Heart left ventricle (tissue), 16 donors: ENCODE data around the gene BAK1. TPM values are rescaled to one million over a fixed set of nuclear protein-coding genes. Genes with fewer than 3 reads are reported as not detected.
"Not testable (repeated sequence)": the region's sequence is repeated elsewhere in the genome, so short reads cannot be mapped to it uniquely, and the experiment has no call there.

ENCODE experiments used
- ATAC-seq, 4 donors: fragments of 200-7000 bp; cut with Tn5 transposase; one replicate each; pipeline ENCODE4 v1.9.1; 2020 to 2022; ENCODE audit warnings: moderate library complexity in 4 of 4, mild to moderate bottlenecking in 3 of 4, moderate number of reproducible peaks in 1 of 4
- DNase-seq, 5 donors: peaks; one replicate each; pipeline ENCODE4 v3.0.0-alpha.2; 2020
- H3K27ac ChIP-seq, 12 donors: fragments of 200-600 bp; sonication (generic) in 4 of 12; one replicate each; pipeline versions ENCODE4 v1.5.0 to v1.8.0; 2016 to 2022; ENCODE audit warnings: mild to moderate bottlenecking in 2 of 12
- H3K27me3 ChIP-seq, 9 donors: fragments of 200-600 bp; sonication (generic) in 2 of 9; one replicate each; pipeline versions ENCODE4 v1.5.1 to v1.8.0; 2016 to 2022; ENCODE audit warnings: mild to moderate bottlenecking in 3 of 9
- H3K36me3 ChIP-seq, 9 donors: fragments of 200-600 bp; sonication (generic) in 2 of 9; one replicate each; pipeline versions ENCODE4 v1.5.0 to v1.8.0; 2018 to 2022; ENCODE audit warnings: mild to moderate bottlenecking in 2 of 9
- H3K4me1 ChIP-seq, 12 donors: fragments of 200-600 bp; sonication (generic) in 4 of 12; one replicate each; pipeline versions ENCODE4 v1.5.0 to v1.8.0; 2016 to 2022; ENCODE audit warnings: mild to moderate bottlenecking in 3 of 12
- H3K4me3 ChIP-seq, 12 donors: fragments of 200-600 bp; sonication (generic) in 4 of 12; one replicate each; pipeline versions ENCODE4 v1.5.0 to v1.8.0; 2017 to 2022; ENCODE audit warnings: mild to moderate bottlenecking in 9 of 12, moderate library complexity in 4 of 12
- H3K9me3 ChIP-seq, 12 donors: fragments of 200-600 bp; sonication (generic) in 4 of 12; one replicate each; pipeline versions ENCODE4 v1.5.0 to v1.8.0; 2016 to 2022; ENCODE audit warnings: mild to moderate bottlenecking in 1 of 12
- POLR2A ChIP-seq, 2 donors: fragments of 450-650 bp; IDR thresholded peaks; one replicate each; pipeline ENCODE4 v1.6.1; 2017; ENCODE audit warnings: antibody characterized with exemption in 2 of 2, mild to moderate bottlenecking in 2 of 2, moderate library complexity in 2 of 2
- WGBS, 4 donors: extraction: QIAGEN DNeasy Blood & Tissue Kit in 2 of 4; methylation state at CpG; one replicate each; pipeline versions ENCODE4 v1.1.5 to v1.1.7; 2013 to 2018; 5-methylcytosine and 5-hydroxymethylcytosine counted together
- intact Hi-C, 10 donors: fragments of 100-400 bp; cut with DNase I; formaldehyde crosslinking; loops; one replicate each; pipeline versions ENCODE4 v1.11.1 to v1.14.2; 2022
- polyA plus RNA-seq, 2 donors: library from polyadenylated mRNA; stranded (reverse); fragments of 200-250 nt; gene quantifications; one replicate each; pipeline ENCODE4 v1.2.3, GENCODE V29; 2013
- total RNA-seq, 9 donors: library from RNA; depleted of rRNA in 2 of 9; stranded (reverse); fragments of >200 nt in 2 of 9; fragmentation: NEBNext Ultra II Directional in 3 of 9; extraction: Animal tissue kit (Norgen Biotek cat#: 25700) in 3 of 9; gene quantifications; one replicate each; pipeline versions ENCODE4 v1.1.0 to v1.2.4, GENCODE V29; 2016 to 2023
- TF ChIP-seq, protein P1 (sequence below), 12 donors: fragments of 200-600 bp; sonication (generic) in 4 of 12; IDR thresholded peaks; one replicate each; pipeline versions ENCODE4 v1.5.0 to v1.8.0; 2018 to 2022; ENCODE audit warnings: antibody characterized with exemption in 12 of 12, mild to moderate bottlenecking in 5 of 12
- donor health status: ischemic (EF 13 %, LVEDD 7.1; RV severe dilation, severe dysfunction).
- donor health status: healthy with polysubstance abuse.
- donor health status: DM: no; HTN: yes; CAD: no.
- donor health status: DM: no; HTN: no; CAD: no.
- donor health status: ischemic (EF 25% LVEDD 6.9; RV normal size, moderate dysfunction).
- donor health status: ischemic (EF 25% LVEDD 5.7; RV mildly dilated, moderate dysfunction).
- donor health status: healthy.
- donor health status: DM: yes; HTN: yes; CAD: no.
- donor health status: ischemic (EF 35%, LVEDD 5.7; RV mildly dilated, moderate dysfunction).
- donor health status: nonischemic (EF 11% LVEDD 7.7; RV severe dilation, severe dysfunction).
- donor health status: DM: yes; HTN: yes; CAD: no.
- donor health status: PGD.
- donor health status: ischemic (EF 29% LVEDD 5.4; RV normal size, mild dysfunction).
- donor health status: nonischemic (EF 23%, LVEDD 6.1; RV moderate dilation, normal function).

BAK1 gene
- total and polyA plus RNA-seq, 11 donors, result 13.9 to 55.3 (median 18.9) TPM

DNA sequence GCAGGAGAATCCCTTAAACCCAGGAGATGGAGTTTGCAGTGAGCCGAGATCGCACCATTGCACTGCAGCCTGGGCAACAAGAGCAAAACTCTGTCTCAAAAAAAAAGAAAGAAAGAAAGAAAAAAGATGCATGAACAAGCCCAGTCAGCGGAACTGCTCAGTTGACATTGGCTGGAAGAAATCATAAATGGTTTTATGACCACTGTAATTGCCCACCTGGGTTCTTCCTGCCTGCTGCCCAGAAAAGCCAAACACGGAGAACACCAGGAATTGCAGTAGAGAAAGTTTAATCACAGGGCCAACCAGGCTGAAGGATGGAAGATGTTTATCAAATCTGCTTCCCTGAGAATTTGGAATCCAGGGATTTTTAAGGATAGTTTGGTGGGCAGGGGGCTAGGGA, 22.7 kb downstream of the BAK1 start:
- intact Hi-C loops, result loop anchor here in 1 of 10 donors (1.0 kb wide), 1 partner anchor 13 kb away; no protein-coding TSS in a partner anchor
- TF ChIP-seq POLR2A (IDR thresholded peaks at IDR 0.05), result no peak
- TF ChIP-seq, protein P1, sequence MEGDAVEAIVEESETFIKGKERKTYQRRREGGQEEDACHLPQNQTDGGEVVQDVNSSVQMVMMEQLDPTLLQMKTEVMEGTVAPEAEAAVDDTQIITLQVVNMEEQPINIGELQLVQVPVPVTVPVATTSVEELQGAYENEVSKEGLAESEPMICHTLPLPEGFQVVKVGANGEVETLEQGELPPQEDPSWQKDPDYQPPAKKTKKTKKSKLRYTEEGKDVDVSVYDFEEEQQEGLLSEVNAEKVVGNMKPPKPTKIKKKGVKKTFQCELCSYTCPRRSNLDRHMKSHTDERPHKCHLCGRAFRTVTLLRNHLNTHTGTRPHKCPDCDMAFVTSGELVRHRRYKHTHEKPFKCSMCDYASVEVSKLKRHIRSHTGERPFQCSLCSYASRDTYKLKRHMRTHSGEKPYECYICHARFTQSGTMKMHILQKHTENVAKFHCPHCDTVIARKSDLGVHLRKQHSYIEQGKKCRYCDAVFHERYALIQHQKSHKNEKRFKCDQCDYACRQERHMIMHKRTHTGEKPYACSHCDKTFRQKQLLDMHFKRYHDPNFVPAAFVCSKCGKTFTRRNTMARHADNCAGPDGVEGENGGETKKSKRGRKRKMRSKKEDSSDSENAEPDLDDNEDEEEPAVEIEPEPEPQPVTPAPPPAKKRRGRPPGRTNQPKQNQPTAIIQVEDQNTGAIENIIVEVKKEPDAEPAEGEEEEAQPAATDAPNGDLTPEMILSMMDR (IDR thresholded peaks at IDR 0.05), result no peak
- no peak for DNase-seq
- no peaks in the 10 kb centered on the region for H3K9me3 ChIP-seq
- no peak overlapping the region for H3K4me3 ChIP-seq
- H3K4me1 ChIP-seq, result no peaks in the 10 kb centered on the region
- H3K27me3 ChIP-seq, result no peaks in the 10 kb centered on the region
- H3K27ac ChIP-seq, result no peak overlapping the region
- 96 to 99% (median 97%) methylated on average over 4 of the region's 4 CpGs for WGBS, 4 donors
- H3K36me3 ChIP-seq, result no peaks in the 10 kb centered on the region
- no peak for ATAC-seq

DNA sequence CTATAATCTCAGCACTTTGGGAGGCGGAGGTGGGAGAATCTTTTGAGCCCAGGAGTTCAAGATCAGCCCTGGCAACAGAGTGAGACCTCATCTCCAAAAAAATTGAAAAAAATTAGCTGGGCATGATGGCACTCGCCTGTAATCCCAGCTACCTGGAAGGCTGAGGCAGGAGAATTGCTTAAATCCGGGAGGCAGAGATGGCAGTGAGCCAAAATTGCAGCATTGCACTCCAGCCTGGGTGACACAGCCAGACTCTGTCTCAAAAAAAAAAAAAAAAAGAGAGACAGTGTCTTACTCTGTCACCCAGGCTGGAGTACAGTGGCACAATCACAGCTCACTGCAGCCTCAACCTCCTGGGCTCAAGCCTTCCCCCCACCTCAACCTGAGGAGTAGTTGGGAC, 27.2 kb downstream of the BAK1 start:
- H3K27ac ChIP-seq, H3K4me1 ChIP-seq, H3K4me3 ChIP-seq, H3K36me3 ChIP-seq, DNase-seq, intact Hi-C loops, ATAC-seq, H3K27me3 ChIP-seq, H3K9me3 ChIP-seq: not testable (repeated sequence)
- 47 to 61% (median 59%) methylated on average over 3 of the region's 3 CpGs for WGBS, 4 donors

DNA sequence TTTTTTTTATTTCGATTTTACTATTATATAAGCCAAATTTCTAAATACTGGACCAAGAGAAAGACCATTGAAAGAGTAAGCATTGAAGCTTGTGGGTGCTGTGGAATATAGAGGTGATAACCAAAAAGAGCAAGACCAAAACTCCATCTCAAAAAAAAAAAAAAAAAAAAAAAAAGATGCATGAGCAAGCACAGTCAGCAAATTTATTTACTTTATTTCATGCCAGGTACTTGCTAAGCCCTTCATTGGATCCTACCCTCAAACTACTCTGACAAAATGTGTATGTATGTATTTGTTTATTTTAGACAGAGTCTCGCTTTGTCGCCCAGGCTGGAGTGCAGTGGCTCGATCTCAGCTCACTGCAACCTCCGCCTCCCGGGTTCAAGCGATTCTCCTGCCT, 27.8 kb downstream of the BAK1 start:
- ATAC-seq (no peak), DNase-seq (no peak)
- no peaks in the 10 kb centered on the region for H3K36me3 ChIP-seq
- H3K4me1 ChIP-seq, result peaks cover 0 to 5% (median 0%) of the 10 kb centered on the region in 12 donors
- no peak overlapping the region for H3K4me3 ChIP-seq
- WGBS, 4 donors, result 86 to 97% (median 91%) methylated on average over 7 of the region's 7 CpGs
- no peak for TF ChIP-seq POLR2A (IDR thresholded peaks at IDR 0.05)
- TF ChIP-seq, protein P1 (IDR thresholded peaks at IDR 0.05), result no peak
- no peaks in the 10 kb centered on the region for H3K9me3 ChIP-seq
- intact Hi-C loops, result no loop called here
- no peaks in the 10 kb centered on the region for H3K27me3 ChIP-seq
- H3K27ac ChIP-seq, result no peak overlapping the region

DNA sequence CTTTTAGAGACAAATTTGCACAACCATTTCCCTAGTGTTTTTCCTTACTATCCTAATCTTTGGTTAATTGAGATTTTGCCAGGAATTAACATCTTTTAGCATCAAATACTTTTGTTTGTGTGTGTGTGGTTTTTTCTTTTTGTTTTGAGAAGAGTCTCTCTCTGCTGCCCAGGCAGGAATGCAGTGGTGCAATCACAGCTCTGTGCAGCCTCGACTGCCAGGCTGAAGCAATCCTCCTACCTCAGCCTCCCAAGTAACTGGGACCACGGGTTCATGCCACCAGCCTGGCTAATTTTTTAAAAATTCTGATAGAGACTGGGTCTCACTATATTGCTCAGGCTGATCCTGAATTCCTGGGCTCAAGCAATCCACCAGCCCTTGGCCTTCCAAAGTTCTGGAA, 28.5 kb downstream of the BAK1 start:
- Histone ChIP-seq H3K4me3 (no peak overlapping the region), H3K36me3 (no peaks in the 10 kb centered on the region), H3K9me3 (no peaks in the 10 kb centered on the region), H3K4me1 (peaks cover 0 to 5% (median 0%) of the 10 kb centered on the region in 12 donors), H3K27me3 (no peaks in the 10 kb centered on the region), H3K27ac (no peak overlapping the region)
- DNase-seq (no peak), ATAC-seq (no peak)
- TF ChIP-seq, protein P1 (IDR thresholded peaks at IDR 0.05), result no peak
- TF ChIP-seq POLR2A (IDR thresholded peaks at IDR 0.05), result no peak
- intact Hi-C loops, result no loop called here
- WGBS, 4 donors, result 68 to 79% (median 74%) methylated on average over 2 of the region's 2 CpGs

DNA sequence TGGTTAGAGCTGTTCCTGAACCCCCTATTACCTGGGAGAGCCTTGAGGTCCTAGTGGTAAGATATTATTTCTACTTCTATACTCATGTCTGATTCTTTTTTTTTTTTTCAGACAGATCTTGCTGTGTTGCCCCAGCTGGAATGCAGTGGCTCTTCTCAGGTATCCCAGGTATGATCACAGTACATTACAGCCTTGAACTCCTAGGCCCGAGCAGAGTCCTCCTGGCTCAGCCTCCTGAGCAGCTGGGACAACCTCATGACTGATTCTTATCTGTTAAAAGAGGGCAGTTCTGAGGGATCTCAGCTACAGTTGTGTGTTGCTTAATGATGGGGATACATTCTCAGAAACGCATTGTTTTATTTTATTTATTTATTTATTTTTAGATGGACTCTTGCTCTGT, 30.2 kb downstream of the BAK1 start:
- Histone ChIP-seq H3K4me1 (peaks cover 0 to 5% (median 0%) of the 10 kb centered on the region in 12 donors), H3K27me3 (no peaks in the 10 kb centered on the region), H3K9me3 (no peaks in the 10 kb centered on the region), H3K4me3 (no peak overlapping the region), H3K27ac (no peak overlapping the region), H3K36me3 (no peaks in the 10 kb centered on the region)
- TF ChIP-seq, protein P1 (IDR thresholded peaks at IDR 0.05), result no peak
- no peak for TF ChIP-seq POLR2A (IDR thresholded peaks at IDR 0.05)
- WGBS, 4 donors, result 91 to 97% (median 94%) methylated on average over 2 of the region's 2 CpGs
- ATAC-seq (no peak), DNase-seq (no peak)
- intact Hi-C loops, result no loop called here
